CD4-positive, alpha-beta T cell (primary cell): Measurements from ENCODE around the gene JAK3. TPM values are rescaled to one million over a fixed set of nuclear protein-coding genes. Genes with fewer than 3 reads are reported as not detected.
A peak's percentile ranks its signal among the peaks of the same experiment; 100 is the strongest.

Experiments used
- ATAC-seq: fragments of 200-7000 bp; cut with Tn5 transposase; one replicate; pipeline ENCODE4 v1.10.0; 2022; ENCODE audit warnings: mild to moderate bottlenecking; ENCODE audit not compliant: poor library complexity
- CTCF ChIA-PET: fragments of 350-600 bp; sonication (Branson Sonifier 250); formaldehyde crosslinking; loops from one replicate; lab custom pipeline; 2021; ENCODE audit warnings: antibody characterized with exemption, inconsistent platforms; lab: Charles Lee
- POLR2A ChIA-PET: fragments of 350-600 bp; sonication (Branson Sonifier 250); formaldehyde crosslinking; loops from one replicate; lab custom pipeline; 2021; ENCODE audit warnings: antibody characterized with exemption, inconsistent platforms; lab: Charles Lee
- DNase-seq, 14 experiments: peaks; one replicate each; pipeline ENCODE4 v3.0.0-alpha.2; 2013 to 2020; ENCODE audit warnings: mixed read lengths in 2 of 14
- H3K27ac ChIP-seq, 2 donors: one replicate each; pipeline versions ENCODE4 v1.5.1 to v1.7.0; 2013; ENCODE audit warnings: low read length in 2 of 2, low read depth in 1 of 2, mild to moderate bottlenecking in 1 of 2
- H3K27me3 ChIP-seq, 2 experiments: 1 replicate in 1 of 2; 2 replicates in 1 of 2; pipeline versions ENCODE4 v1.6.1 to v1.7.0; 2013; ENCODE audit warnings: low read length in 2 of 2, control low read depth in 1 of 2, mild to moderate bottlenecking in 1 of 2, moderate library complexity in 1 of 2; ENCODE audit not compliant: insufficient read depth in 2 of 2, control insufficient read depth in 1 of 2
- H3K36me3 ChIP-seq: one replicate; pipeline ENCODE4 v1.6.1; 2013; ENCODE audit warnings: low read length, control low read depth; ENCODE audit not compliant: insufficient read depth
- H3K4me1 ChIP-seq: one replicate; pipeline ENCODE4 v1.6.1; 2013; ENCODE audit warnings: low read length, control low read depth; ENCODE audit not compliant: insufficient read depth
- H3K4me3 ChIP-seq: one replicate; pipeline ENCODE4 v1.5.1; 2013; ENCODE audit warnings: mild to moderate bottlenecking, low read length, moderate library complexity
- H3K9me3 ChIP-seq, 2 experiments: 1 replicate in 1 of 2; 2 replicates in 1 of 2; pipeline versions ENCODE4 v1.6.1 to v1.7.0; 2013; ENCODE audit warnings: low read length in 2 of 2, mild to moderate bottlenecking in 2 of 2, control low read depth in 1 of 2, moderate library complexity in 1 of 2; ENCODE audit not compliant: control insufficient read depth in 1 of 2, insufficient read depth in 1 of 2
- H3K27ac Mint-ChIP-seq: one replicate; pipeline ENCODE4 v1.8.0; 2020; ENCODE audit warnings: mixed read lengths
- H3K27me3 Mint-ChIP-seq: one replicate; pipeline ENCODE4 v1.8.0; 2021; ENCODE audit warnings: mixed read lengths
- H3K36me3 Mint-ChIP-seq: one replicate; pipeline ENCODE4 v1.8.0; 2021; ENCODE audit warnings: low read depth, mixed read lengths
- H3K4me1 Mint-ChIP-seq: one replicate; pipeline ENCODE4 v1.8.0; 2021; ENCODE audit warnings: low read depth, mixed read lengths
- H3K4me3 Mint-ChIP-seq: one replicate; pipeline ENCODE4 v1.8.0; 2020; ENCODE audit warnings: mild to moderate bottlenecking, mixed read lengths
- H3K9me3 Mint-ChIP-seq: one replicate; pipeline ENCODE4 v1.8.0; 2020; ENCODE audit warnings: mixed read lengths
- intact Hi-C, 2 experiments: fragments of 100-400 bp; cut with DNase I in 1 of 2; cut with micrococcal nuclease in 1 of 2; formaldehyde crosslinking; loops; one replicate each; pipeline versions ENCODE4 v1.15.1 to v1.9.0; 2023 to 2025; cut with DNase I, micrococcal nuclease
- total RNA-seq, 174 experiments: library from RNA in 2 of 174; stranded (reverse) in 2 of 174; gene quantifications; one replicate each; pipeline ENCODE4 v1.2.3 and lab custom pipeline; 2021 to 2026
- TF ChIP-seq, protein P1 (sequence below): fragments of 200-600 bp; IDR thresholded peaks from one replicate; pipeline ENCODE4 v1.8.0; 2022; ENCODE audit warnings: antibody characterized with exemption, mild to moderate bottlenecking

The JAK3 gene
- total RNA-seq, 2 experiments from 2014 or later, result 120 to 121 TPM

DNA sequence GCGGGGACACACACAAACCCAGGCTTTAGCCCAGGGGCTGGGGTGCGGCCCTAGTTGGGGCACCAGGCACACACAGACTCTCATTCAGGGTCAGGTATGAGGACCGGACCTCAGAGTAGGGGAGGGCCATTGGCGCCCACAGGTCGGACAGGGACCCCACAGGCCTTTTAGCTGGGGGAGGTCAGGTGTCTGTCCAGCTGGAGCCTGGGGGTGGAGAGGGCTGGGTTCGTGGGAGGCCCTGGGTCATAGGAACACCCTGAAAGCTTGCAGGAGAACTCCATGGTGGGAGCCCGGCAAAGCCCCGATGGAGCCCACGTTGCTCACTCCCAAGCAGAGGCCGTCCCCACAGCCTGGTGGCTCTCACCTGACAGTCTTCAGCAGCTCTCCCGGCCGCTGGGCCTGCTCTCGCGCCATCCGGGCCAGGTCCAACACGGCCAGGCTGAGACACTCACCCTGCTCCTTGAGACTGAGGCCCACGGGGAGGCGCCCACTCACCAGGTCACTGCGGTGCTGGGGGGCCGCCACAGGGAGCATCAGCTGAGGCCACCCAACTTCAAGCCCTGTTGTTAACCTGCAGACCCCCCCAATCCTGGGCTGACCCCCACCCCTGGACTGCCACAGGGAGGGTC is 5.0 kb downstream of the JAK3 start:
- H3K4me3 Mint-ChIP-seq, result no peak overlapping the region
- ChIA-PET POLR2A (interaction anchor here (1.2 kb wide), 1 partner anchor 17 kb away, joined by 6 read pairs; the partner anchor contains the start of gene RPL18A), CTCF (no interaction called here)
- H3K9me3 Mint-ChIP-seq, result no peaks in the 10 kb centered on the region
- no peaks in the 10 kb centered on the region for H3K27me3 Mint-ChIP-seq
- DNase-seq (no peak), ATAC-seq (no peak)
- Histone ChIP-seq H3K36me3 (peaks cover 65% of the 10 kb centered on the region), H3K27me3 (no peaks in the 10 kb centered on the region), H3K27ac (peak overlapping the region in 1 of 2 donors; percentile 35), H3K4me1 (peaks cover 63% of the 10 kb centered on the region), H3K9me3 (no peaks in the 10 kb centered on the region), H3K4me3 (no peak overlapping the region)
- intact Hi-C loops, result no loop called here
- H3K27ac Mint-ChIP-seq, result peak overlapping the region; percentile 94
- peaks cover 36% of the 10 kb centered on the region for H3K4me1 Mint-ChIP-seq
- peaks cover 84% of the 10 kb centered on the region for H3K36me3 Mint-ChIP-seq
- TF ChIP-seq, protein P1, sequence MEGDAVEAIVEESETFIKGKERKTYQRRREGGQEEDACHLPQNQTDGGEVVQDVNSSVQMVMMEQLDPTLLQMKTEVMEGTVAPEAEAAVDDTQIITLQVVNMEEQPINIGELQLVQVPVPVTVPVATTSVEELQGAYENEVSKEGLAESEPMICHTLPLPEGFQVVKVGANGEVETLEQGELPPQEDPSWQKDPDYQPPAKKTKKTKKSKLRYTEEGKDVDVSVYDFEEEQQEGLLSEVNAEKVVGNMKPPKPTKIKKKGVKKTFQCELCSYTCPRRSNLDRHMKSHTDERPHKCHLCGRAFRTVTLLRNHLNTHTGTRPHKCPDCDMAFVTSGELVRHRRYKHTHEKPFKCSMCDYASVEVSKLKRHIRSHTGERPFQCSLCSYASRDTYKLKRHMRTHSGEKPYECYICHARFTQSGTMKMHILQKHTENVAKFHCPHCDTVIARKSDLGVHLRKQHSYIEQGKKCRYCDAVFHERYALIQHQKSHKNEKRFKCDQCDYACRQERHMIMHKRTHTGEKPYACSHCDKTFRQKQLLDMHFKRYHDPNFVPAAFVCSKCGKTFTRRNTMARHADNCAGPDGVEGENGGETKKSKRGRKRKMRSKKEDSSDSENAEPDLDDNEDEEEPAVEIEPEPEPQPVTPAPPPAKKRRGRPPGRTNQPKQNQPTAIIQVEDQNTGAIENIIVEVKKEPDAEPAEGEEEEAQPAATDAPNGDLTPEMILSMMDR, result no peak

DNA sequence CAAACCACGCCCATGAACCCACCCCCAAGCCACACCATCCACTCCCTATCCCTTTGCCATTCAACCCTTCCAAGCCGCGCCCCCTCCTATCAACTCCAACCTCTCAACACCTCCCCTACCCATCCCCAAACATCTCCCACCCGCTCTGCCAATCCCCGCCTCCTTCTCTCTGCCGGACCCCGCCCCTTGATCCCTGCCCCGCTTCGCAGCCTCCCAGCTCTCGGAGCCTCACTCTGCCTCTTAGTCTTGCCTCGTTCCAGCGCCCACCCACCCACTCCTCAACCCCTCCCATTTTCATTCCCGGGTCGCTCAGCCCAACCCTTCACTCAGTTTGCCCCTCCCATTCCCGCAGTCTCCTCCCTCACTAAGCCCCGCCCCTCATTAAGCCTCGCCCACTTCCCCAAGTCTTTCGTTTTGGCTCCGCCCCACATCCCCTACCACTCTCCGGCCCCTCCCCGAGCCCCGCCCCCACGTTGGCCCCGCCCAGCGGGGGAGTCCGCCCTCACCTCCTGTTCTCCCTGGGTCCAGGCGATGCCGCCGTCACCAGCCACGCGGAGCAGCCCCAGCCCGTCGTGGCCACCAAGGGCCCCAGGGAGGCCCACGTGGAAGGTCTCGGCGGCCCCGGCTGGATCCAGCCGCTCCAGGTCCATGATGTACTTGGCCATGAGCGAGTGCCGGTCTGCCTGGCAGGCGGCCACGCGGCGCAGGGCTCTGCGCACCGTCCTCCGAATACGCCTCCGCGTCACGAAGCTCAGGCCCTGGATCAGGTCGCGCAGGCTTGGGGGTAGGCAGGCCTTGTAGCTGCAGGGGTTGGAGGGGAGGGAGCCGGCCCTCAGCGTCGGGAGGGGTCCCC is 5.7 kb downstream of the JAK3 start:
- ChIA-PET POLR2A (interaction anchor here (1.2 kb wide), 1 partner anchor 18 kb away, joined by 6 read pairs; the partner anchor contains the start of gene RPL18A), CTCF (no interaction called here)
- TF ChIP-seq, protein P1, result no peak
- Mint-ChIP-seq H3K4me3 (peak overlapping the region; percentile 15), H3K27me3 (no peaks in the 10 kb centered on the region), H3K4me1 (peaks cover 32% of the 10 kb centered on the region), H3K36me3 (peaks cover 89% of the 10 kb centered on the region), H3K27ac (no peak overlapping the region), H3K9me3 (no peaks in the 10 kb centered on the region)
- Histone ChIP-seq H3K4me3 (no peak overlapping the region), H3K9me3 (no peaks in the 10 kb centered on the region), H3K4me1 (peaks cover 62% of the 10 kb centered on the region), H3K27me3 (no peaks in the 10 kb centered on the region), H3K27ac (peak overlapping the region in 1 of 2 donors; percentile 35), H3K36me3 (peaks cover 71% of the 10 kb centered on the region)
- peak in 13 of 14 experiments; percentile 24 to 79 (median 45) for DNase-seq
- intact Hi-C loops, result no loop called here
- peak; percentile 71 for ATAC-seq

DNA sequence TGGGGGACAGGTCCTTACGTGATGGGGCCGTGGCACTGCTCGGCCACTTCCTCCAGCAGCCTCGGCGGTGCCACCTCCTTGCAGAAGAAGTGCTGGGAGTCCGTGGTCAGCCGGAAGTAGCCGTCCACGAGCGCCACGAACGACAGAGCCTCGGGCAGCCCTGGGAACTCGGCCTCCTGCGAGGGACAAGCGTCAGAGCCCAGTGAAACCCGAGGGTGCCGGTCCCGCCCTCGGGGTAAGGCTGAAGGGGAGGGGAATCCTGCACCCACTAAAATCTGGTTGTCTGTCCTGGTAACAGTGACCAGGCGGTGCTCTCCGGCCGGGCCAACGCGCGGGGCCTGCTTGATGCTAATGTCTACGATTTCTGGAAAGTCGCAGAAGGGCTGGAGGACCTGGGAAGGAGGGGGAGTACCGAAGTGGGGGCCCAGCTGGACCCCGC is 6.4 kb downstream of the JAK3 start:
- TF ChIP-seq, protein P1, result no peak
- ChIA-PET CTCF (no interaction called here), POLR2A (no interaction called here)
- Histone ChIP-seq H3K27ac (no peak overlapping the region), H3K4me1 (peaks cover 60% of the 10 kb centered on the region), H3K36me3 (peaks cover 77% of the 10 kb centered on the region), H3K4me3 (no peak overlapping the region), H3K9me3 (no peaks in the 10 kb centered on the region), H3K27me3 (no peaks in the 10 kb centered on the region)
- ATAC-seq, result no peak
- Mint-ChIP-seq H3K9me3 (no peaks in the 10 kb centered on the region), H3K27ac (no peak overlapping the region), H3K36me3 (peaks cover 93% of the 10 kb centered on the region), H3K4me3 (no peak overlapping the region), H3K4me1 (peaks cover 29% of the 10 kb centered on the region), H3K27me3 (no peaks in the 10 kb centered on the region)
- intact Hi-C loops, result no loop called here
- DNase-seq, result peak in 1 of 14 experiments; percentile 33
